Smooth muscle cell (in vitro differentiated cells): ENCODE measurements around the gene BMI1. TPM values are rescaled to one million over a fixed set of nuclear protein-coding genes. Genes with fewer than 3 reads are reported as not detected.

Experiments used
- DNase-seq: peaks from one replicate; lab custom pipeline; 2025; ENCODE audit not compliant: unreplicated experiment; lab: John Stamatoyannopoulos, UW
- H2AFZ ChIP-seq: fragments of 200-600 bp; sonication (generic); 2 replicates; pipeline ENCODE4 v1.6.0; 2016; ENCODE audit warnings: antibody characterized with exemption, low read depth, mild to moderate bottlenecking
- H3F3A ChIP-seq: fragments of 200-600 bp; sonication (generic); 2 replicates; pipeline ENCODE4 v1.6.0; 2017; ENCODE audit warnings: antibody characterized with exemption, low read depth
- H3K27ac ChIP-seq: fragments of 200-600 bp; sonication (generic); 2 replicates; pipeline ENCODE4 v1.5.1; 2016; ENCODE audit warnings: low read depth, mild to moderate bottlenecking
- H3K27me3 ChIP-seq: fragments of 200-600 bp; sonication (generic); 2 replicates; pipeline ENCODE4 v1.6.1; 2016; ENCODE audit warnings: low read depth, mild to moderate bottlenecking
- H3K36me3 ChIP-seq: fragments of 200-600 bp; sonication (generic); 2 replicates; pipeline ENCODE4 v1.5.1; 2016; ENCODE audit warnings: low read depth
- H3K4me1 ChIP-seq: fragments of 200-600 bp; sonication (generic); 2 replicates; pipeline ENCODE4 v1.5.1; 2016; ENCODE audit warnings: low read depth
- H3K4me2 ChIP-seq: fragments of 200-600 bp; sonication (generic); 2 replicates; pipeline ENCODE4 v1.6.0; 2016; ENCODE audit warnings: mild to moderate bottlenecking
- H3K4me3 ChIP-seq: fragments of 200-600 bp; sonication (generic); 2 replicates; pipeline ENCODE4 v1.5.1; 2016; ENCODE audit warnings: mild to moderate bottlenecking
- H3K79me2 ChIP-seq: fragments of 200-600 bp; sonication (generic); 2 replicates; pipeline ENCODE4 v1.6.0; 2016; ENCODE audit warnings: low read depth, mild to moderate bottlenecking
- H3K9ac ChIP-seq: fragments of 200-600 bp; sonication (generic); 2 replicates; pipeline ENCODE4 v1.6.0; 2016; ENCODE audit warnings: low read depth
- H3K9me3 ChIP-seq: fragments of 200-600 bp; sonication (generic); replicated peaks from 2 replicates; pipeline ENCODE4 v1.5.1; 2016; ENCODE audit warnings: low read depth
- H4K20me1 ChIP-seq: fragments of 200-600 bp; sonication (generic); 2 replicates; pipeline ENCODE4 v1.6.0; 2016; ENCODE audit warnings: low read depth
- CTCF ChIP-seq: fragments of 200-600 bp; sonication (generic); IDR thresholded peaks from 2 replicates; pipeline ENCODE4 v1.5.1; 2017; ENCODE audit warnings: borderline replicate concordance, mild to moderate bottlenecking, antibody characterized with exemption; ENCODE audit not compliant: insufficient read depth, poor library complexity, severe bottlenecking
- WGBS: methylation state at CpG from one replicate; pipeline ENCODE4 v1.1.7; 2016; ENCODE audit warnings: low lambda C conversion rate; 5-methylcytosine and 5-hydroxymethylcytosine counted together
- polyA plus RNA-seq: library from polyadenylated mRNA; unstranded; fragments of >200 nt; fragmentation: Nextera tagmentation; extraction: Ambion mirVana; gene quantifications from 2 replicates; pipeline ENCODE4 v1.2.1, GENCODE V29; 2016
- total RNA-seq: library from RNA; depleted of rRNA; stranded (reverse); fragments of >200 nt; gene quantifications from 2 replicates; pipeline ENCODE4 v1.2.3, GENCODE V29; 2014

The BMI1 gene
- total and polyA plus RNA-seq, 2 experiments from 2014 or later = 11.4 to 34.5 TPM

DNA sequence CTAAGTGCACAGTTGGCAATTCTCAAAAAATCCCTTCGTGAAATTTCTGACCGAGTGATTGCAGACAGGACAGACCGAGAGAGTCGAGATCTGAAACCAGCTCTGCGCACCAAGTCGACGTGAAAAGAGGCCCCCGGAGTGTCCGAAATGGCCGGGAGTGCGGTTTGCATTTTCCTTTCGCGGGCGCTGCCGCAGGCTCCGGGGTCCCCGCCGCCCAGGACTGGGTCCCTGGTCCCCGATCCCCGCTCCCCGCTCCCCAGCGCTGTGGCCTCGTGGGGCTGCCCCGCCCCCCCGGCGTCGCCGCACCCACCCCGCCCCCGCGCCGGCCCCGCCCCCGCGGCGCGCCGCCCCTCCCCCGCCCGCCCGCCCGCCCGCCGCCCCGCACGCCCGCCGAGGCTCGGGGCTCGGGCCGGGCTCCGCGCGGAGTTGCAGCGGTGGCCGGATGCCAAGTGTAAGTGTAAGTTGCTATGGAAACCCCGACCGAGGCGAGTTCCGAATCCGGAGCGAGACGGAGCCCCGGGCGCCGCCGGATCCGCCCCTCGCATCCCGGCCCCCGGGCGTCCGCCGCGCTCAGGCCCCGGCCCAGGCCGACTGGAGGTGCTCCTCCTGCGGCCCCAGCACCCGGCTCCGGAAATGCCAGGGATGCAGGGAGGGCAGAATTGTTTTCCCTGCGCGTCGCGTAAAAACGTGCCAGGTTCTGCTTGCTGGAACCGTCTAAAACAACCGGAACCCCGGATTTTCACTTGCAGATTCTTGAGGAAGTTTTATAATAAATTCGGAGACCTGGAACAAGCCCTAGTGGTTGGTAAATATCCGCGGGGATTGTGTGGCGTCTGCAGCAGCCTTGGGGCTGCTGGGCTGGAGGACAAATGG, 4.6 kb downstream of the BMI1 start:
- Histone ChIP-seq H3K79me2 (peaks cover 8% of the 10 kb centered on the region), H3K4me3 (peak overlapping the region; percentile 63), H3K9ac (peak overlapping the region; percentile 35), H3F3A (no peaks in the 10 kb centered on the region), H3K4me2 (peak overlapping the region; percentile 88), H2AFZ (peak overlapping the region; percentile 29), H4K20me1 (peaks cover 49% of the 10 kb centered on the region), H3K36me3 (peaks cover 14% of the 10 kb centered on the region), H3K27me3 (peaks cover 41% of the 10 kb centered on the region), H3K4me1 (peaks cover 17% of the 10 kb centered on the region), H3K27ac (no peak overlapping the region), H3K9me3 (no peaks in the 10 kb centered on the region)
- 2% methylated on average over 75 of the region's 92 CpGs for WGBS
- no peak for DNase-seq
- TF ChIP-seq CTCF = no peak

GRCh38 chr10:22326145-22326702, 5.3 kb downstream of the BMI1 start:
- Histone ChIP-seq H4K20me1 (peaks cover 49% of the 10 kb centered on the region), H3K36me3 (peaks cover 14% of the 10 kb centered on the region), H3F3A (no peaks in the 10 kb centered on the region), H3K4me3 (peak overlapping the region; percentile 63), H3K79me2 (peaks cover 8% of the 10 kb centered on the region), H3K27me3 (peaks cover 48% of the 10 kb centered on the region), H3K9ac (no peak overlapping the region), H2AFZ (no peak overlapping the region), H3K4me2 (peak overlapping the region; percentile 88), H3K4me1 (peaks cover 17% of the 10 kb centered on the region), H3K27ac (no peak overlapping the region), H3K9me3 (no peaks in the 10 kb centered on the region)
- no peak for DNase-seq
- 46% methylated on average over 8 of the region's 8 CpGs for WGBS
- no peak for TF ChIP-seq CTCF

DNA sequence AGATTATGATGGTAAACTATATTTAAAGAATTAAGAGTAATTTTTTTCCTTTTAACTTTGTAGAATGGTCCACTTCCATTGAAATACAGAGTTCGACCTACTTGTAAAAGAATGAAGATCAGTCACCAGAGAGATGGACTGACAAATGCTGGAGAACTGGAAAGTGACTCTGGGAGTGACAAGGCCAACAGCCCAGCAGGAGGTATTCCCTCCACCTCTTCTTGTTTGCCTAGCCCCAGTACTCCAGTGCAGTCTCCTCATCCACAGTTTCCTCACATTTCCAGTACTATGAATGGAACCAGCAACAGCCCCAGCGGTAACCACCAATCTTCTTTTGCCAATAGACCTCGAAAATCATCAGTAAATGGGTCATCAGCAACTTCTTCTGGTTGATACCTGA, 8.3 kb downstream of the BMI1 start:
- no peak overlapping the region for H3K27ac ChIP-seq
- H3K4me3 ChIP-seq = no peak overlapping the region
- no peak overlapping the region for H2AFZ ChIP-seq
- H3K9ac ChIP-seq = no peak overlapping the region
- peaks cover 9% of the 10 kb centered on the region for H3K4me1 ChIP-seq
- H4K20me1 ChIP-seq = peaks cover 28% of the 10 kb centered on the region
- no peak for TF ChIP-seq CTCF
- no peak for DNase-seq
- 89% methylated on average over 3 of the region's 3 CpGs for WGBS
- no peak overlapping the region for H3K4me2 ChIP-seq
- peaks cover 6% of the 10 kb centered on the region for H3K79me2 ChIP-seq
- peaks cover 14% of the 10 kb centered on the region for H3K36me3 ChIP-seq
- no peaks in the 10 kb centered on the region for H3F3A ChIP-seq
- peaks cover 55% of the 10 kb centered on the region for H3K27me3 ChIP-seq
- no peaks in the 10 kb centered on the region for H3K9me3 ChIP-seq
